IMR-90 (cell line): ENCODE data around the gene UGT1A7. TPM values are rescaled to one million over a fixed set of nuclear protein-coding genes. Genes with fewer than 3 reads are reported as not detected.
"Not testable (repeated sequence)": the region's sequence is repeated elsewhere in the genome, so short reads cannot be mapped to it uniquely, and the experiment has no call there.

Experiments
- ATAC-seq: fragments of 200-7000 bp; cut with Tn5 transposase; 2 replicates; pipeline ENCODE4 v1.9.1; 2020; ENCODE audit warnings: low read depth, mild to moderate bottlenecking, moderate library complexity
- BruUV-seq: library from RNA; stranded (reverse); fragments of 400-500 nt; replicated peaks from 2 replicates; lab custom pipeline; 2021; lab: Mats Ljungman, UMichigan
- CTCF ChIA-PET: fragments of 300-600 bp; formaldehyde crosslinking; extraction: SDS; loops from one replicate; lab custom pipeline; 2021; ENCODE audit warnings: antibody characterized with exemption; lab: Yijun Ruan, JAX
- POLR2A ChIA-PET: fragments of 300-600 bp; sonication (Branson Sonifier 250); formaldehyde crosslinking; loops from one replicate; lab custom pipeline; 2022; ENCODE audit warnings: antibody characterized with exemption; ENCODE audit not compliant: unreplicated experiment; lab: Charles Lee
- DNase-seq: peaks from one replicate; pipeline ENCODE4 v3.0.0; 2013
- H2AFZ ChIP-seq: replicated peaks from 2 replicates; pipeline ENCODE3; 2013; ENCODE audit warnings: low read length, mild to moderate bottlenecking; ENCODE audit not compliant: poor library complexity
- H2AK5ac ChIP-seq: 2 replicates; pipeline ENCODE4 v1.6.1; 2013; ENCODE audit warnings: low read depth, low read length, inconsistent platforms
- H2AK9ac ChIP-seq: replicated peaks from 2 replicates; pipeline ENCODE3; 2013; ENCODE audit warnings: mild to moderate bottlenecking, low read depth, low read length, moderate library complexity; ENCODE audit not compliant: poor library complexity
- H2BK120ac ChIP-seq: 2 replicates; pipeline ENCODE4 v1.6.1; 2013; ENCODE audit warnings: low read depth, low read length, inconsistent platforms
- H2BK15ac ChIP-seq: 3 replicates; pipeline ENCODE4 v1.6.1; 2013; ENCODE audit warnings: low read depth, low read length, inconsistent platforms
- H2BK20ac ChIP-seq: 2 replicates; pipeline ENCODE4 v1.6.1; 2013; ENCODE audit warnings: low read depth, mild to moderate bottlenecking, inconsistent platforms, low read length, moderate library complexity
- H2BK5ac ChIP-seq: 2 replicates; pipeline ENCODE4 v1.6.1; 2013; ENCODE audit warnings: mild to moderate bottlenecking, low read depth, low read length, inconsistent platforms; ENCODE audit not compliant: poor library complexity, severe bottlenecking
- H3K14ac ChIP-seq: replicated peaks from 2 replicates; pipeline ENCODE4 v1.6.1; 2013; ENCODE audit warnings: low read depth, low read length, inconsistent platforms
- H3K18ac ChIP-seq: 2 replicates; pipeline ENCODE4 v1.6.1; 2013; ENCODE audit warnings: low read depth, low read length, control low read depth
- H3K23ac ChIP-seq: 2 replicates; pipeline ENCODE4 v1.6.1; 2013; ENCODE audit warnings: low read depth, low read length, inconsistent platforms
- H3K27ac ChIP-seq: 2 replicates; pipeline ENCODE4 v1.5.1; 2013; ENCODE audit warnings: mild to moderate bottlenecking, control low read depth, low read length; ENCODE audit not compliant: insufficient read depth
- H3K27me3 ChIP-seq: 2 replicates; pipeline ENCODE4 v1.6.1; 2013; ENCODE audit warnings: low read length; ENCODE audit not compliant: control insufficient read depth, insufficient read depth
- H3K36me3 ChIP-seq: 2 replicates; pipeline ENCODE4 v1.6.1; 2013; ENCODE audit warnings: low read length, mixed read lengths; ENCODE audit not compliant: control insufficient read depth, insufficient read depth
- H3K4ac ChIP-seq: 2 replicates; pipeline ENCODE4 v1.6.1; 2013; ENCODE audit warnings: low read depth, low read length, inconsistent platforms
- H3K4me1 ChIP-seq: 2 replicates; pipeline ENCODE4 v1.6.1; 2013; ENCODE audit warnings: low read length, mixed read lengths; ENCODE audit not compliant: control insufficient read depth, insufficient read depth
- H3K4me2 ChIP-seq: 2 replicates; pipeline ENCODE4 v1.6.1; 2013; ENCODE audit warnings: low read depth, mild to moderate bottlenecking, control low read depth, low read length, moderate library complexity
- H3K4me3 ChIP-seq: 2 replicates; pipeline ENCODE4 v1.5.1; 2013; ENCODE audit warnings: low read depth, mild to moderate bottlenecking, control low read depth, low read length, moderate library complexity; ENCODE audit not compliant: insufficient read depth
- H3K56ac ChIP-seq: 2 replicates; pipeline ENCODE4 v1.6.1; 2013; ENCODE audit warnings: low read length, inconsistent platforms; ENCODE audit not compliant: insufficient read depth; ENCODE audit errors: extremely low read depth
- H3K79me1 ChIP-seq, 2 experiments: 2 replicates each; pipeline ENCODE4 v1.6.1; 2013; ENCODE audit warnings: low read length in 2 of 2, inconsistent platforms in 1 of 2, low read depth in 1 of 2
- H3K9ac ChIP-seq: 2 replicates; pipeline ENCODE4 v1.6.1; 2013; ENCODE audit warnings: low read depth, low read length, control low read depth
- H3K9me1 ChIP-seq: 2 replicates; pipeline ENCODE4 v1.6.1; 2013; ENCODE audit warnings: low read length, inconsistent platforms; ENCODE audit not compliant: insufficient read depth
- H3K9me3 ChIP-seq: 2 replicates; pipeline ENCODE4 v1.6.1; 2013; ENCODE audit warnings: low read length; ENCODE audit not compliant: control insufficient read depth, insufficient read depth
- H4K20me1 ChIP-seq: 2 replicates; pipeline ENCODE4 v1.6.1; 2013; ENCODE audit warnings: low read length, inconsistent platforms; ENCODE audit not compliant: insufficient read depth
- H4K5ac ChIP-seq: 2 replicates; pipeline ENCODE4 v1.6.1; 2013; ENCODE audit warnings: mild to moderate bottlenecking, low read depth, low read length, control low read depth
- H4K8ac ChIP-seq, 2 experiments: 2 replicates each; pipeline ENCODE4 v1.6.1; 2013; ENCODE audit warnings: low read depth in 2 of 2, low read length in 2 of 2, control low read depth in 1 of 2, inconsistent platforms in 1 of 2
- H4K91ac ChIP-seq: 2 replicates; pipeline ENCODE4 v1.6.1; 2013; ENCODE audit warnings: low read depth, low read length, inconsistent platforms; ENCODE audit not compliant: insufficient read depth
- CHD1 ChIP-seq: IDR thresholded peaks from 2 replicates; pipeline ENCODE4 v1.6.1; 2012; ENCODE audit warnings: low read depth, low read length, improper control_type of control experiment
- RAD21 ChIP-seq: IDR thresholded peaks from 2 replicates; pipeline ENCODE4 v1.6.1; 2012; ENCODE audit warnings: low read length, improper control_type of control experiment
- SMC3 ChIP-seq: fragments of 150-350 bp; IDR thresholded peaks from 2 replicates; pipeline ENCODE4 v1.6.1; 2016; ENCODE audit warnings: low read depth, mild to moderate bottlenecking, antibody characterized with exemption, low read length, moderate library complexity
- WGBS, 2 experiments: methylation state at CpG; one replicate each; pipeline versions ENCODE4 v1.1.5 to v1.1.7; 2013; ENCODE audit warnings: missing lambda C conversion rate in 2 of 2; ENCODE audit not compliant: insufficient read length in 1 of 2; ENCODE audit errors: extremely low coverage in 2 of 2; 5-methylcytosine and 5-hydroxymethylcytosine counted together
- dilution Hi-C: fragments of 300-500 bp; cut with HindIII; formaldehyde crosslinking; loops from one replicate; pipeline ENCODE4 v1.14.3; 2018; ENCODE audit warnings: low sequenced_read_pairs; ENCODE audit not compliant: unreplicated experiment
- in situ Hi-C: fragments of 300-500 bp; cut with MboI; formaldehyde crosslinking; loops from 3 replicates; pipeline ENCODE4 v1.14.3; 2019; ENCODE audit warnings: low sequenced_read_pairs, inconsistent platforms, mixed read lengths
- intact Hi-C: fragments of 100-400 bp; cut with micrococcal nuclease; formaldehyde crosslinking; loops from 2 replicates; pipeline ENCODE4 v1.10.0; 2022
- polyA plus RNA-seq, 3 experiments: library from polyadenylated mRNA; depleted of rRNA; stranded (reverse); fragments of >200 nt; gene quantifications; 2 replicates each; pipeline ENCODE4 v1.2.3, GENCODE V29; 2012; ENCODE audit warnings: low replicate concordance in 1 of 3
- total RNA-seq: library from RNA; depleted of rRNA; stranded (reverse); fragments of >200 nt; gene quantifications from 2 replicates; pipeline ENCODE4 v1.2.3, GENCODE V29; 2012

Gene UGT1A7
- total and polyA plus RNA-seq, 2 of the 4 experiments (the other 2 are of a cell fraction): not detected

- TF ChIP-seq CHD1 (no peak), SMC3 (no peak), RAD21 (no peak)
Measured at GRCh38 chr2:233747283-233747544, 65.5 kb downstream of the UGT1A7 start (continued).

GRCh38 chr2:233750689-233751088, 69.0 kb downstream of the UGT1A7 start:
- dilution Hi-C loops, H4K5ac ChIP-seq, H3K4ac ChIP-seq, H3K18ac ChIP-seq, H2BK15ac ChIP-seq, H3K4me2 ChIP-seq, H3K14ac ChIP-seq, H3K56ac ChIP-seq, in situ Hi-C loops, H3K9me1 ChIP-seq, H3K9ac ChIP-seq, BruUV-seq, H3K4me1 ChIP-seq, H3K36me3 ChIP-seq, H3K27me3 ChIP-seq, H4K91ac ChIP-seq, H4K8ac ChIP-seq, H3K79me1 ChIP-seq, H2BK120ac ChIP-seq, H2AK9ac ChIP-seq, intact Hi-C loops, CTCF ChIA-PET, DNase-seq, ATAC-seq, H3K9me3 ChIP-seq, H2AK5ac ChIP-seq, H3K27ac ChIP-seq, H3K4me3 ChIP-seq, H2BK20ac ChIP-seq, H3K23ac ChIP-seq, H2AFZ ChIP-seq, POLR2A ChIA-PET, H2BK5ac ChIP-seq, H4K20me1 ChIP-seq: not testable (repeated sequence)
- WGBS, 2 experiments: no CpG with 5 or more reads among the region's 2 CpGs

- H3K4me3 ChIP-seq, H3K56ac ChIP-seq, H3K9ac ChIP-seq, BruUV-seq, H4K8ac ChIP-seq, intact Hi-C loops, CTCF ChIA-PET, DNase-seq, H2BK15ac ChIP-seq, H3K79me1 ChIP-seq, H2AK9ac ChIP-seq, H3K27me3 ChIP-seq, H3K36me3 ChIP-seq, H3K18ac ChIP-seq, ATAC-seq, H3K27ac ChIP-seq, H4K5ac ChIP-seq, in situ Hi-C loops, H2BK120ac ChIP-seq, H3K4ac ChIP-seq, H3K9me1 ChIP-seq, H3K9me3 ChIP-seq, H3K14ac ChIP-seq, H3K23ac ChIP-seq, H2AFZ ChIP-seq, H3K4me2 ChIP-seq, H3K4me1 ChIP-seq, POLR2A ChIA-PET, H2BK20ac ChIP-seq, H4K20me1 ChIP-seq, H2BK5ac ChIP-seq, H2AK5ac ChIP-seq, H4K91ac ChIP-seq, dilution Hi-C loops: not testable (repeated sequence)
- no CpG with 5 or more reads among the region's 2 CpGs for WGBS, 2 experiments
Measured at GRCh38 chr2:233751212-233752009, 69.7 kb downstream of the UGT1A7 start.
